HepG2 (cell line): ENCODE data around the gene FOXP3. TPM values are rescaled to one million over a fixed set of nuclear protein-coding genes. Genes with fewer than 3 reads are reported as not detected.

ENCODE experiments used
- ATAC-seq: fragments of 200-7000 bp; cut with Tn5 transposase; 3 replicates; pipeline ENCODE4 v1.9.1; 2020; ENCODE audit warnings: mild to moderate bottlenecking, moderate library complexity
- BruUV-seq: library from RNA; stranded (reverse); fragments of 400-500 nt; replicated peaks from 2 replicates; lab custom pipeline; 2021; lab: Mats Ljungman, UMichigan
- CTCF ChIA-PET: fragments of 300-600 bp; formaldehyde crosslinking; extraction: SDS; loops from one replicate; lab custom pipeline; 2021; ENCODE audit warnings: low total read pairs, inconsistent platforms, low intra/inter-chr PET ratio; lab: Yijun Ruan, JAX
- POLR2A ChIA-PET: fragments of 350-600 bp; sonication (Branson Sonifier 250); formaldehyde crosslinking; loops from one replicate; lab custom pipeline; 2020; ENCODE audit warnings: antibody characterized with exemption, inconsistent platforms; lab: Yijun Ruan, JAX
- DNase-seq: peaks from one replicate; pipeline ENCODE4 v3.0.0-alpha.2; 2015; ENCODE audit warnings: low spot score
- FAIRE-seq: peaks from 3 replicates; lab custom pipeline; 2011; peaks lifted over from hg19 to GRCh38; lab: Jason Lieb, UNC
- H2AFZ ChIP-seq: one replicate; pipeline ENCODE4 v1.6.1; 2011; ENCODE audit warnings: low read length, inconsistent platforms
- H3K27ac ChIP-seq: fragments of 300-600 bp; 3 replicates; pipeline ENCODE4 v1.8.0; 2011; ENCODE audit warnings: mixed run types, mild to moderate bottlenecking, mixed read lengths, low read length, inconsistent platforms; ENCODE audit not compliant: insufficient read depth; ENCODE audit errors: extremely low read length
- H3K27me3 ChIP-seq, 2 experiments: fragments of 200-600 bp in 1 of 2; 2 replicates in 1 of 2; 3 replicates in 1 of 2; pipeline versions ENCODE4 v1.6.0 to v1.8.0; 2011; ENCODE audit warnings: low read length in 2 of 2, mild to moderate bottlenecking in 2 of 2, moderate library complexity in 2 of 2, inconsistent platforms in 1 of 2; ENCODE audit not compliant: insufficient read depth in 2 of 2, control insufficient read depth in 1 of 2
- H3K36me3 ChIP-seq, 2 experiments: fragments of 200-600 bp in 1 of 2; replicated peaks in 1 of 2; 2 replicates in 1 of 2; 3 replicates in 1 of 2; pipeline versions ENCODE4 v1.5.1 to v1.8.0; 2011; ENCODE audit warnings: low read length in 2 of 2, inconsistent platforms in 1 of 2; ENCODE audit not compliant: insufficient read depth in 2 of 2, control insufficient read depth in 1 of 2
- H3K4me1 ChIP-seq: 2 replicates; pipeline ENCODE4 v1.5.1; 2012; ENCODE audit warnings: low read length, inconsistent platforms; ENCODE audit not compliant: insufficient read depth
- H3K4me2 ChIP-seq: 2 replicates; pipeline ENCODE4 v1.6.0; 2011; ENCODE audit warnings: low read depth, low read length, inconsistent platforms
- H3K4me3 ChIP-seq, 3 experiments: fragments of 200-600 bp in 1 of 3; sonication (generic), shearing (Covaris generic) in 1 of 3; replicated peaks in 1 of 3; 2 replicates each; pipeline ENCODE4 v1.5.1; 2011 to 2016; ENCODE audit warnings: low read length in 3 of 3, inconsistent platforms in 2 of 3, low read depth in 2 of 3, mild to moderate bottlenecking in 2 of 3, control low read depth in 1 of 3, mixed read lengths in 1 of 3; ENCODE audit not compliant: insufficient read depth in 1 of 3
- H3K79me2 ChIP-seq: one replicate; pipeline ENCODE4 v1.6.1; 2011; ENCODE audit warnings: low read length, inconsistent platforms; ENCODE audit not compliant: insufficient read depth
- H3K9ac ChIP-seq: 2 replicates; pipeline ENCODE4 v1.6.0; 2011; ENCODE audit warnings: mild to moderate bottlenecking, low read depth, low read length, inconsistent platforms; ENCODE audit not compliant: insufficient read depth
- H3K9me3 ChIP-seq: 2 replicates; pipeline ENCODE4 v1.5.1; 2012; ENCODE audit warnings: mild to moderate bottlenecking, low read length
- H4K20me1 ChIP-seq: 2 replicates; pipeline ENCODE4 v1.6.0; 2011; ENCODE audit warnings: inconsistent platforms, mild to moderate bottlenecking, low read length, moderate library complexity; ENCODE audit not compliant: insufficient read depth
- HOXA3 ChIP-seq: sonication (generic); formaldehyde crosslinking; IDR thresholded peaks from 2 replicates; pipeline ENCODE4 v1.5.0; 2020; ENCODE audit warnings: missing genetic modification reagents
- MTA3 ChIP-seq: sonication (generic); formaldehyde crosslinking; IDR thresholded peaks from 2 replicates; pipeline ENCODE4 v1.4.0; 2020; ENCODE audit warnings: missing genetic modification reagents
- MXI1 ChIP-seq: IDR thresholded peaks from 3 replicates; pipeline ENCODE4 v1.6.1; 2012; ENCODE audit warnings: low read depth, low read length, inconsistent platforms, borderline replicate concordance
- MYNN ChIP-seq: sonication (generic); formaldehyde crosslinking; IDR thresholded peaks from 2 replicates; pipeline ENCODE4 v1.4.0; 2020; ENCODE audit warnings: mild to moderate bottlenecking, low read depth, missing genetic modification reagents
- PLRG1 ChIP-seq: fragments of 450-650 bp; conservative IDR thresholded peaks from 2 replicates; pipeline ENCODE4 v1.6.1; 2016
- PRMT3 ChIP-seq: sonication (generic); formaldehyde crosslinking; IDR thresholded peaks from 2 replicates; pipeline ENCODE4 v1.8.1; 2022; ENCODE audit warnings: low read depth, mild to moderate bottlenecking, moderate library complexity, missing genetic modification reagents, borderline replicate concordance
- RBM39 ChIP-seq: fragments of 200-400 bp; formaldehyde crosslinking; IDR thresholded peaks from one replicate; pipeline ENCODE4 v1.6.1; 2018; ENCODE audit warnings: antibody characterized with exemption, mild to moderate bottlenecking, low read depth, low read length; ENCODE audit not compliant: poor library complexity, severe bottlenecking
- SNAPC2 ChIP-seq: sonication (generic); formaldehyde crosslinking; IDR thresholded peaks from 2 replicates; pipeline ENCODE4 v1.8.1; 2022; ENCODE audit warnings: mild to moderate bottlenecking, missing genetic modification reagents
- SRY ChIP-seq: sonication (generic); formaldehyde crosslinking; IDR thresholded peaks from 2 replicates; pipeline ENCODE4 v1.8.0; 2022; ENCODE audit warnings: mild to moderate bottlenecking, missing genetic modification reagents
- U2AF1 ChIP-seq: fragments of 200-400 bp; formaldehyde crosslinking; optimal IDR thresholded peaks from 2 replicates; pipeline ENCODE3; 2017; ENCODE audit warnings: mild to moderate bottlenecking, low read depth, low read length
- ZBTB38 ChIP-seq: sonication (generic); formaldehyde crosslinking; IDR thresholded peaks from 2 replicates; pipeline ENCODE4 v1.5.1; 2020; ENCODE audit warnings: mild to moderate bottlenecking, missing genetic modification reagents
- ZBTB4 ChIP-seq: sonication (generic); formaldehyde crosslinking; IDR thresholded peaks from 2 replicates; pipeline ENCODE4 v1.4.0; 2020; ENCODE audit warnings: missing genetic modification reagents, mild to moderate bottlenecking, borderline replicate concordance
- ZNF20 ChIP-seq: sonication (generic); formaldehyde crosslinking; IDR thresholded peaks from 2 replicates; pipeline ENCODE4 v1.4.0; 2020; ENCODE audit warnings: mild to moderate bottlenecking, moderate library complexity, missing genetic modification reagents
- ZNF232 ChIP-seq: sonication (generic); formaldehyde crosslinking; IDR thresholded peaks from 2 replicates; pipeline ENCODE4 v1.4.0; 2020; ENCODE audit warnings: missing genetic modification reagents, borderline replicate concordance
- ZNF792 ChIP-seq: IDR thresholded peaks from 2 replicates; pipeline ENCODE4 v1.6.1; 2016
- WGBS: methylation state at CpG from one replicate; pipeline ENCODE4 v1.1.6; 2017; ENCODE audit warnings: low lambda C conversion rate; 5-methylcytosine and 5-hydroxymethylcytosine counted together
- in situ Hi-C: cut with HindIII; loops from 2 replicates; pipeline ENCODE4 v1.10.0; 2017; ENCODE audit warnings: low pct_unique_long_range_greater_than_20kb; ENCODE audit not compliant: extremely low pct_ligation_motif_present
- intact Hi-C: fragments of 100-400 bp; cut with micrococcal nuclease; formaldehyde crosslinking; loops from one replicate; pipeline ENCODE4 v1.10.0; 2022; ENCODE audit not compliant: unreplicated experiment
- polyA plus RNA-seq, 8 experiments: library from polyadenylated mRNA; depleted of rRNA in 3 of 8; stranded (reverse) in 7 of 8; unstranded in 1 of 8; fragments of >200 nt; fragmentation: Illumina TruSeq in 4 of 8; extraction: Trizol in 4 of 8; gene quantifications; 2 replicates each; pipeline versions ENCODE4 v1.2.1 to v1.2.3, GENCODE V29; 2011 to 2016; ENCODE audit warnings: low read depth in 4 of 8, missing spikeins in 1 of 8, mixed read lengths in 1 of 8; ENCODE audit not compliant: insufficient read depth in 1 of 8
- total RNA-seq, 5 experiments: library from RNA; depleted of rRNA; stranded (reverse); fragments of >200 nt; fragmentation: Illumina TruSeq; extraction: Trizol; gene quantifications; 2 replicates each; pipeline ENCODE4 v1.2.3, GENCODE V29; 2016; ENCODE audit warnings: low read depth in 1 of 5
- TF ChIP-seq, protein P1 (sequence below): sonication (generic); formaldehyde crosslinking; IDR thresholded peaks from 2 replicates; pipeline ENCODE4 v1.9.0; 2022; ENCODE audit warnings: missing genetic modification reagents, mild to moderate bottlenecking, borderline replicate concordance

FOXP3 gene
- total and polyA plus RNA-seq, 2 of the 13 experiments (the other 11 are each of a cell fraction or from before 2014, with no cell fraction given) = 0.04 TPM; not detected in 1

- no peak for FAIRE-seq
Measured at GRCh38 chrX:49214416-49214815, 50.1 kb downstream of the FOXP3 start.

More at GRCh38 chrX:49214416-49214815, 50.1 kb downstream of the FOXP3 start:
- BruUV-seq = no TSS peak
- intact Hi-C loops = no loop called here
- TF ChIP-seq RBM39 (no peak), ZBTB4 (CRISPR knock-in tag) (no peak), MYNN (no peak), HOXA3 (CRISPR knock-in tag) (no peak), U2AF1 (no peak), PRMT3 (CRISPR knock-in tag) (no peak), SNAPC2 (CRISPR knock-in tag) (no peak), SRY (no peak), ZNF20 (CRISPR knock-in tag) (no peak), MXI1 (no peak), ZNF232 (CRISPR knock-in tag) (no peak), MTA3 (no peak), ZBTB38 (CRISPR knock-in tag) (no peak), ZNF792 (CRISPR knock-in tag) (no peak), PLRG1 (no peak)
- TF ChIP-seq, protein P1, sequence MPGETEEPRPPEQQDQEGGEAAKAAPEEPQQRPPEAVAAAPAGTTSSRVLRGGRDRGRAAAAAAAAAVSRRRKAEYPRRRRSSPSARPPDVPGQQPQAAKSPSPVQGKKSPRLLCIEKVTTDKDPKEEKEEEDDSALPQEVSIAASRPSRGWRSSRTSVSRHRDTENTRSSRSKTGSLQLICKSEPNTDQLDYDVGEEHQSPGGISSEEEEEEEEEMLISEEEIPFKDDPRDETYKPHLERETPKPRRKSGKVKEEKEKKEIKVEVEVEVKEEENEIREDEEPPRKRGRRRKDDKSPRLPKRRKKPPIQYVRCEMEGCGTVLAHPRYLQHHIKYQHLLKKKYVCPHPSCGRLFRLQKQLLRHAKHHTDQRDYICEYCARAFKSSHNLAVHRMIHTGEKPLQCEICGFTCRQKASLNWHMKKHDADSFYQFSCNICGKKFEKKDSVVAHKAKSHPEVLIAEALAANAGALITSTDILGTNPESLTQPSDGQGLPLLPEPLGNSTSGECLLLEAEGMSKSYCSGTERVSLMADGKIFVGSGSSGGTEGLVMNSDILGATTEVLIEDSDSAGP (CRISPR knock-in tag) = no peak
- no peaks in the 10 kb centered on the region for H3K27me3 ChIP-seq
- 0% methylated on average over 2 of the region's 2 CpGs for WGBS
- no peak overlapping the region for H3K4me3 ChIP-seq
- H3K4me1 ChIP-seq = no peaks in the 10 kb centered on the region
- no peaks in the 10 kb centered on the region for H3K79me2 ChIP-seq
- H2AFZ ChIP-seq = no peak overlapping the region
- no peaks in the 10 kb centered on the region for H3K9me3 ChIP-seq
- no peak for DNase-seq
- no peaks in the 10 kb centered on the region for H4K20me1 ChIP-seq
- no peak overlapping the region for H3K4me2 ChIP-seq
- in situ Hi-C loops = no loop called here
- no peak overlapping the region for H3K9ac ChIP-seq
- H3K36me3 ChIP-seq = no peaks in the 10 kb centered on the region
- no peak for ATAC-seq
- ChIA-PET CTCF (no interaction called here), POLR2A (no interaction called here)
- no peak overlapping the region for H3K27ac ChIP-seq
